Measurements from ENCODE around the gene ZPBP2.
A peak's percentile ranks its signal among the peaks of the same experiment; 100 is the strongest.
"Not testable (repeated sequence)": the region's sequence is repeated elsewhere in the genome, so short reads cannot be mapped to it uniquely, and the experiment has no call there.

Gene ZPBP2

GRCh38 chr17:39855911-39856649 lies 11.9 kb upstream of the ZPBP2 start:
- not testable (repeated sequence) for DNase-seq

DNA sequence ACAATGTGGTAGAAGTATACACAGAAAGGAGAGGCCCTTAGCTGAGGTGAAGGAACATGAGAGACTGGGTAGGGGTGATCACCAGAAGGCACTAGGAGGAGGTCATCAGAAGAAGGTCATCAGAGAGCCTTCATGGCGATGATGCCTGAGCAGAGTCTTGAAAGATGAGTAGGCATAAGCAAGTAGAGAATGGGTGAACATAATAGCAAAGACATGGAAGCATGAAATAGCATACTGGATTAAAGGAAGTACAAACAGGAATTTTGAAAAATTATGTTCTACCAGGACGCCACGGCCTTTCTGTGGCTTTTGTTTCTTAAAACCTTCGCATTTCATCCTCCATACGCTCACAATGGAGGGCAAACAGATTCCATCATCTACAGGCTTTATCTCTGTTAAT lies 6.8 kb upstream of the ZPBP2 start:
- DNase-seq: peak; percentile 29

- DNase-seq: no peak
Measured at GRCh38 chr17:39863244-39863917, 4.6 kb upstream of the ZPBP2 start.

GRCh38 chr17:39863918-39864746 lies 3.9 kb upstream of the ZPBP2 start, which contains the start of gene IKZF3:
TSS of gene IKZF3 (minus strand) at chr17:39864312. CDS start at chr17:39864126, 186 bp downstream.
- peak; percentile 91 for DNase-seq

- DNase-seq: no peak
Measured at GRCh38 chr17:39866013-39866730, 1.8 kb upstream of the ZPBP2 start.

DNA sequence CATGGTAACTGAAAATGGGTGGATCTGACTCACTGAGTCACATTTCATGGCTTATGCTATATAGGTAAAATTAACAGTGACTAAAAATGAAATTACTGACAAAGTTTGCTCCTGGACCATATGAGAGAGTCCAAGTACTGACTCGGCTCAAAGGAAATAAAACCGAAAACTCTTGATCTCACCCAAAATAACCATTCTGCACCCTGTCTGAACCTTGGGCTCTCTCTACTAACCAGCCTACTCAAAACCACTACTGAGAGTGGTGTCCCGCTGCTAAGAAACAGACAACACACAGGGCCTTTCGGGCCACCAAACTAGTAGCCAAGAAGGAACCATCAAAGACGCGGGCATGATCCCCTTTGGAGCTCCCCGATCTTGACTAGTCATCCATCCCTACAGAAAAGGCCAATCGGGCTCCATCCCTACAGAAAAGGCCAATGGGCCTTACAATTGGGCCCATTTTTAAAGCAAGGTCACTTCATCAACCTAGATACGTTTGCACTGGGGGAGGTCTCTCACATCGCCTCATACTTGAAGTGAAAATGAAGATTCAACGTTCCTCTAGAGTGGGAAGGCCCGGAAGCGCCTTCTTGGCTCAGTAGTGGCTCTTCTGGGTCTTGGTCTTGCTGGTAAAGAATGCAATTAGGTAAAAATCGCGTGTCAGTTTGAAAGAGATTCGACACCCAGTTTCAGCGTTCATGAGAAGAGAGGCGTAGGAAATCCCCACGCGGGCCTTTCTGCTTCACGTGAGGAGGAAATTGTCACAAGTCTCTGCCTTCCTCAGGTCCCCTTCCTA lies 720 bp upstream of the ZPBP2 start:
- DNase-seq: peak; percentile 83

GRCh38 chr17:39868554-39868942 lies 546 bp downstream of the ZPBP2 start:
- no peak for DNase-seq

DNA sequence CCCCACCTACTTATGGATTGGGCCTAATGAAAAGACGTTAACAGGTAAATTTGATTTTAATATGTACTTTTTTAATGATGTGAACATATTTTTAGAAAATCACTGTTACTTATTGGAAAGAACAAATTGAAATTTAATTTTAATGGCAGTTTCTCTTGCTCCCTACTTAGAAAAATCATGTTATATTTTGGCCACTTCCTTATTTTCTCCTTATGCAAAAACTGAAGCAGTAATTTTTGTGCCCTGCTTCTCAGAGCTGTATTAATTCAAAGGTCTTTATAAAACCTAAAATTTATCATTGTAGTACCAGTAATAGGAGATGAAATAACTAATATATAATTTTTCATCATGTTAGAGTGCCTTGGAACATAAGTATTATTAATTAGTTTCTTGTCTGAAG lies 2.8 kb downstream of the ZPBP2 start:
- no peak for DNase-seq

GRCh38 chr17:39871801-39872200 lies 3.8 kb downstream of the ZPBP2 start:
- no peak for DNase-seq

GRCh38 chr17:39872751-39873150 lies 4.7 kb downstream of the ZPBP2 start:
- DNase-seq: no peak

DNA sequence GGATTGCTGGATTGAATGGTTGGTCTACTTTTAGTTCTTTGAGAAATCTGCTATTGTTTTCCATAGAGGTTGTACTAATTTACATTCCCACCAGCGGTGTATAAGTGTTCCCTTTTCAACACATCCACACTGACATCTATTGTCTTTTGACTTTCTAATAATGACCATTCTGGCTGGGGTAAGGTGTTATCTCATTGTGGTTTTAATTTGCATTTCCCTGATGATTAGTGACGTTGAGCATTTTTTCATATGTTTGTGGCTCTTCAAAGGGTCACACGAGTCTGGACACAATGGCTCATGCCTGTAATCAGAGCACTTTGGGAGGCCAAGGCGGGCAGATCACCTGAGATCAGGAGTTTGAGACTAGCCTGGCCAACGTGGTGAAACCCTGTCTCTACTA lies 18.1 kb downstream of the ZPBP2 start:
- not testable (repeated sequence) for DNase-seq

GRCh38 chr17:39887078-39887477 lies 19.1 kb downstream of the ZPBP2 start:
- DNase-seq: no peak

DNA sequence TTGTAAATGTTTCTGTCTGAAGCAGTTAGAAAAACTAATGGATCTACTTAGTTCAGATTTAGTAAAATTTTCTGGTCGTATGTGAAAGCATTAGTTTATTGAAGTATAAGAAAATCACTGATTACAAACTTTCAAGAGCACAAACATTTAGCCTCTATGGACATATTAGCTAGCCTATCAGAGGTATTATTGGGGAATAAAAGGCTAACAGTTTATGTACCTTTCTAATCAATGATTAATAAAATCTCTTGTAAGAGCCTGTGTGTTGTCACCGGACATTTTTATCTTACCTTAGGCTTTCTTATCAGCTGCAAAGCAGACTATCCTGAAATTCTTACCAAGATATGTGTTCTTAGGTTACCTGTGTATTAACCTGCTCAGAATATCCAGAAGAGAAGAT lies 21.2 kb downstream of the ZPBP2 start:
- DNase-seq: no peak

- DNase-seq: no peak
Measured at GRCh38 chr17:39894681-39895376, 26.8 kb downstream of the ZPBP2 start.

GRCh38 chr17:39898088-39898487 lies 30.1 kb downstream of the ZPBP2 start:
- DNase-seq: no peak

- no peak for DNase-seq
Measured at GRCh38 chr17:39899215-39899614, 31.2 kb downstream of the ZPBP2 start.

DNA sequence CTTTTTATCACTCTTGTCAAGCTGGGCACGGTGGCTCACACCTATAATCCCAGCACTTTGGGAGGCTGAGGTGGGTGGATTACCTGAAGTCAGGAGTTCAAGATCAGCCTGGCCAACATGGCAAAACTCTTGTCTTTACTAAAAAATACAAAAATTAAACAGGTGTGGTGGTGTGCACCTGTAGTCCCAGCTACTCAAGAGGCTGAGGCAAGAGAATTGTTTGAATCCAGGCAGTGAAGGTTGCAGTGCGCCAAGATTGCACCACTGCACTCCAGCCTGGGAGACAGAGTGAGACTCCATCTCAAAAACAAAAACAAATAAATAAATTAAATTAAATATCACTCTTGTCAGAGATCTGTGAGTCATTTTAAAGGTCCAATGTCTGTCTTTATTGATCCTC lies 34.0 kb downstream of the ZPBP2 start:
- not testable (repeated sequence) for DNase-seq

GRCh38 chr17:39903158-39903884 lies 35.3 kb downstream of the ZPBP2 start:
- DNase-seq: peak; percentile 15

DNA sequence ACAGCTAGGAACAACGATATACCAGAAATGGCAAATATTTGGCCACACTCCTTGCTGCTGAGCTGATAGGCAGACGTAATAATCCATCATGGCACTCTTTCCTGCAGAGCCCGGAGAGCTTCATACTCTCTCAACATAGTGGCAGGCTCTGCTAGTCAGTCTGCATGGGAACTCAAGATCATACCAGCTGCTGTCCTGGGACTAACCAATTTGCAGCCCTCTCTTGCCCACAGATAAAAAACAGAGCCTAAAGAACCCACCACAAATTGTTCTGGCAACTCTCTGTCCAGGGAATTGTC lies 36.9 kb downstream of the ZPBP2 start:
- DNase-seq: no peak

DNA sequence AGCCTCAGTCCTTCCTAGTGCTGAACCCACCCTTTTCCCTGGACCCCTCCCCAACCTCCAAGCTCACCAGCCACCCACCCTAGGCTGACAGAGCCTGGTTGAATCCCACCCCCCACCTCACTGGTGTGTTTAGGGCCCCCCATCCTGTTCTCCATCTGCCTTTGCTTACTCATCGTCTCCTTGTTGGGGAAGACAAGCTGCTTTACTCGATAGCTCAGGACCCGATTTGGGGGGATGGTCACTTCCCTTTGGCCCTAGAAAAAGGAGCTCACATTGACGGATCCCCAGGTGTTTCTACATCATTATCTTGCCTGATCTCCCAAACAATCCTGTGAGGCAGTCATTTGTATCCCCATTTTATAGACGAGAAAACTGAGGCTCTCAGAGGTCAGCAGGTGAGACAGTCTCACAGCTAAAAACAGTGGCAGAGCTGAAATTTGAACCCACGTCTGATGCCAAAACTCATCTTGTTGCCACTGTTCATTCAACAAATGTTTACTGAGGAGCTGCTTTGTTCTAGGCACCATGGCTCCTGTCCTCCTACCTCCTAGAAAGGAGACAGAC lies 40.9 kb downstream of the ZPBP2 start:
- DNase-seq: no peak

GRCh38 chr17:39913989-39914388 lies 46.0 kb downstream of the ZPBP2 start:
- DNase-seq: no peak

All from CD4-positive, alpha-beta T cell treated with Interleukin-10 for 1 hour (primary cell).